Mesothelial cell of epicardium (in vitro differentiated cells): ENCODE results near the gene WRAP73. TPM values are rescaled to one million over a fixed set of nuclear protein-coding genes. Genes with fewer than 3 reads are reported as not detected.

Experiments
- DNase-seq, 2 experiments: peaks; one replicate each; pipeline ENCODE4 v3.0.0; 2021; ENCODE audit warnings: low spot score in 2 of 2; ENCODE audit not compliant: unreplicated experiment in 2 of 2
- H3K27ac Mint-ChIP-seq: 2 replicates; pipeline ENCODE4 v1.8.0; 2021; ENCODE audit warnings: mixed read lengths
- H3K27me3 Mint-ChIP-seq: 2 replicates; pipeline ENCODE4 v1.8.0; 2021; ENCODE audit warnings: low read depth, mixed read lengths
- H3K36me3 Mint-ChIP-seq: 2 replicates; pipeline ENCODE4 v1.8.0; 2021; ENCODE audit warnings: mixed read lengths
- H3K4me1 Mint-ChIP-seq: 2 replicates; pipeline ENCODE4 v1.8.0; 2021; ENCODE audit warnings: mixed read lengths
- H3K4me3 Mint-ChIP-seq: 2 replicates; pipeline ENCODE4 v1.8.0; 2021; ENCODE audit warnings: mild to moderate bottlenecking, moderate library complexity, mixed read lengths
- H3K9me3 Mint-ChIP-seq: 2 replicates; pipeline ENCODE4 v1.8.0; 2021; ENCODE audit warnings: mixed read lengths
- total RNA-seq: library from RNA; stranded (reverse); gene quantifications from 3 replicates; pipeline ENCODE4 v1.2.1, GENCODE V29; 2021
- TF ChIP-seq, protein P1 (sequence below): fragments of 200-600 bp; sonication (generic); IDR thresholded peaks from one replicate; pipeline ENCODE4 v1.5.0; 2021; ENCODE audit warnings: antibody characterized with exemption; ENCODE audit not compliant: unreplicated experiment

The WRAP73 gene
- total RNA-seq, 1 donor from 2014 or later = 20.8 TPM

DNA sequence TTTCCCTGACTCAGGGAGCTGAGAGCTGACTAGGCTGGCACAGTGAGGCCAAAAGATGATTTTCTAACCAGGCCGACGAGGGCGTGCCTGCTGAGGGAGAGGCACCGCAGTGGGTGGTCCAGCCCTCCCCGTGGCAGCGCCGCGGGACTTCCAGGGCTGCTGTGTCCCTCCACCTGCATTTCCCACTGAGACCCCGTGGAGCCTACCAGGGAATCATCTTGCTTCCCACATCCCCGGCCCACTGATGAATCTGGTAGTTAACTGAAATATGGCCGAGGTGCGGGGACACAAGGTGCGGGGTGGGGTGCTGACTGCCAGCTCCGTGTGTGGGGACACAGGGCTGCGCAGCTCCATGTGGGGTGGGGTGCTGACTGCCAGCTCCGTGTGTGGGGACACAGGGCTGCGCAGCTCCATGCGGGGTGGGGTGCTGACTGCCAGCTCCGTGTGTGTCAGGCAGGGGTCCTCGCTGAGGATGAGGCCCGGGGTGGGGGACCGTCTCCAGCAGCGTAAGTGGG is 10.4 kb downstream of the WRAP73 start:
- H3K9me3 Mint-ChIP-seq = no peaks in the 10 kb centered on the region

DNA sequence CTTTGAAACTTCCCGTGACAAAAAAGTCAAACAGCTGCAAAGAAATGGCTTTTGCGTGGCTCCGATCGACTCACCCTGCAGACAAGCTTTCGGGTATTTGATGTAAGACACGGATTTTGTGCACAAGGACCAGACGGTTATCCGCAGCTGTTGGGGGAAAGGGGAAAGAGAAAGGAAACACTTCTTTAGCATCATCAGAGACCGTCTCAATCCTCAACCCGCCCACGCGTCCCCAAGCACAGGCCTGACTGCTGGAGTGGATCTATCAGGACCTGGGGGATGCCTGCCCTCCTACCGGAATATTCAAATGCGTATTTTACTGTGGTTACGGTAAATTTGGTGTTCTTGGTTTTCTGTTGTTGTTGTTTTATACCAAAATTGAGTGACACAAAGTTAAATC is 11.2 kb downstream of the WRAP73 start:
- Mint-ChIP-seq H3K4me1 (no peaks in the 10 kb centered on the region), H3K9me3 (no peaks in the 10 kb centered on the region), H3K4me3 (no peak overlapping the region), H3K27ac (no peak overlapping the region), H3K27me3 (no peaks in the 10 kb centered on the region), H3K36me3 (peaks cover 22% of the 10 kb centered on the region)
- no peak for DNase-seq
- TF ChIP-seq, protein P1, sequence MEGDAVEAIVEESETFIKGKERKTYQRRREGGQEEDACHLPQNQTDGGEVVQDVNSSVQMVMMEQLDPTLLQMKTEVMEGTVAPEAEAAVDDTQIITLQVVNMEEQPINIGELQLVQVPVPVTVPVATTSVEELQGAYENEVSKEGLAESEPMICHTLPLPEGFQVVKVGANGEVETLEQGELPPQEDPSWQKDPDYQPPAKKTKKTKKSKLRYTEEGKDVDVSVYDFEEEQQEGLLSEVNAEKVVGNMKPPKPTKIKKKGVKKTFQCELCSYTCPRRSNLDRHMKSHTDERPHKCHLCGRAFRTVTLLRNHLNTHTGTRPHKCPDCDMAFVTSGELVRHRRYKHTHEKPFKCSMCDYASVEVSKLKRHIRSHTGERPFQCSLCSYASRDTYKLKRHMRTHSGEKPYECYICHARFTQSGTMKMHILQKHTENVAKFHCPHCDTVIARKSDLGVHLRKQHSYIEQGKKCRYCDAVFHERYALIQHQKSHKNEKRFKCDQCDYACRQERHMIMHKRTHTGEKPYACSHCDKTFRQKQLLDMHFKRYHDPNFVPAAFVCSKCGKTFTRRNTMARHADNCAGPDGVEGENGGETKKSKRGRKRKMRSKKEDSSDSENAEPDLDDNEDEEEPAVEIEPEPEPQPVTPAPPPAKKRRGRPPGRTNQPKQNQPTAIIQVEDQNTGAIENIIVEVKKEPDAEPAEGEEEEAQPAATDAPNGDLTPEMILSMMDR = no peak

More for the DNA sequence above, 10.4 kb downstream of the WRAP73 start:
- Mint-ChIP-seq H3K27ac (no peak overlapping the region), H3K4me3 (no peak overlapping the region), H3K4me1 (no peaks in the 10 kb centered on the region), H3K36me3 (peaks cover 21% of the 10 kb centered on the region), H3K27me3 (no peaks in the 10 kb centered on the region)
- TF ChIP-seq, protein P1 = no peak
- no peak for DNase-seq

DNA sequence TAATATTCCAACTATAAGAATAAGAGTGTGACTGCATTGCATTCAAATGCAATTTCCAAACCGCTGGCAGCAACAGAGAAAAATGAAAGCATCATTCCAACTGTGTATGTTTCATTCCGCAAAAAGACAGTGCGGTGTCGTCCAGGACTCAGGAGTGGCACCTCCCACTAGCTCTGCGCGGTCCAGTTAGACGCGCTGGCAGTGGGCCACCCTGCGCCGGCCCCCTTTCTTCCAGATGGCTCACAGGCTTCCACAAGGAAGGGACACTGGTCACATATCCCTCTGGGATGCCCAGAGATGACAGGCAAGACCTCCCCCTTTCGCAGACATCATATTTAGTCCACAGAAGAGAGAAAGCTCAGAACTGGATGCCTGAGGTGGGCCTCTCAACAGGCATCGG is 11.9 kb downstream of the WRAP73 start:
- Mint-ChIP-seq H3K27me3 (no peaks in the 10 kb centered on the region), H3K27ac (no peak overlapping the region), H3K36me3 (peaks cover 22% of the 10 kb centered on the region), H3K9me3 (no peaks in the 10 kb centered on the region), H3K4me3 (no peak overlapping the region), H3K4me1 (no peaks in the 10 kb centered on the region)
- TF ChIP-seq, protein P1 = no peak
- DNase-seq = no peak

DNA sequence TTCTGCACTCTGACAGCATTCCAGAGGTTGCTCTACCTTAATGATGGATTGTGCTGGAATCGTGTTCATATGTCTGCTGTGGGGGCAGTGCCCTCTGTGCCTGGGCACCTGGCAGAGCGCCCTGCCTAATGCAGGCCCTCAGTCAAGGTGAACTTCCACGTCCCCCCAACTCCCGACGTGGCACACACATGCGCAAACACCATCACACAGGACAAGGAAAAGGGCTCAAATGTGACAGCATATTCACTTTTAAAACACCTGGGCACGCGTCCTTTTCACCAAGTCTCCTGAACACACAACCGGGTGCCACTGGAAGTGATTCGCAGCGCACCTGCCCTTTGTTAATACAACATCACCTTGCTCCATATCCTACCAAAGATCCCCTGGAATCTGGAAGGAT is 13.4 kb downstream of the WRAP73 start:
- Mint-ChIP-seq H3K9me3 (no peaks in the 10 kb centered on the region), H3K27me3 (no peaks in the 10 kb centered on the region), H3K4me3 (no peak overlapping the region), H3K4me1 (no peaks in the 10 kb centered on the region), H3K36me3 (peaks cover 14% of the 10 kb centered on the region), H3K27ac (no peak overlapping the region)
- TF ChIP-seq, protein P1 = no peak
- DNase-seq = no peak

DNA sequence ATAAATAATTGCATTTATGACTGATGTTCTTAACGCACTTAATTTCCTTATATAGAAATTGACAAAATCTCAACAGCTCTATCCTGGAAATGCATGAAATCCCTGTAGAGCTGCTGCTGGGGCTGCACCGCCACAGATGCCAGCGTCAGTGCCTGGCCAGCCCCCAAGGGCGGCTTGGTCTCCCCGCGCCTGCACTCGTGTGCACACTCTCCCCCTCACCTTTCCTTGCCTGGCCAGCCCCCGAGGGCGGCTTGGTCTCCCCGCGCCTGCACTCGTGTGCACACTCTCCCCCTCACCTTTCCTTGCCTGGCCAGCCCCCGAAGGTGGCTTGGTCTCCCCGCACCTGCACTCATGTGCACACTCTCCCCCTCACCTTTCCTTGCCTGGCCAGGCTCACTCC is 13.8 kb downstream of the WRAP73 start:
- H3K4me1 Mint-ChIP-seq = no peaks in the 10 kb centered on the region
- TF ChIP-seq, protein P1 = no peak
- peaks cover 14% of the 10 kb centered on the region for H3K36me3 Mint-ChIP-seq
- no peaks in the 10 kb centered on the region for H3K9me3 Mint-ChIP-seq
- no peaks in the 10 kb centered on the region for H3K27me3 Mint-ChIP-seq
- DNase-seq = no peak
- H3K27ac Mint-ChIP-seq = no peak overlapping the region
- no peak overlapping the region for H3K4me3 Mint-ChIP-seq
